Kidney epithelial cell (primary cell): ENCODE measurements around the gene AOX1. TPM values are rescaled to one million over a fixed set of nuclear protein-coding genes. Genes with fewer than 3 reads are reported as not detected.
"Not testable (repeated sequence)": the region's sequence is repeated elsewhere in the genome, so short reads cannot be mapped to it uniquely, and the experiment has no call there.

Source experiments
- DNase-seq: peaks from one replicate; pipeline ENCODE4 v3.0.0-alpha.2; 2010; ENCODE audit warnings: low read depth
- H3K27me3 ChIP-seq: 2 replicates; pipeline ENCODE4 v1.6.0; 2011; ENCODE audit warnings: low read length; ENCODE audit not compliant: control insufficient read depth, insufficient read depth
- H3K36me3 ChIP-seq: 2 replicates; pipeline ENCODE4 v1.5.1; 2011; ENCODE audit warnings: low read length; ENCODE audit not compliant: control insufficient read depth, insufficient read depth
- H3K4me3 ChIP-seq: 2 replicates; pipeline ENCODE4 v1.5.1; 2011; ENCODE audit warnings: low read depth, mild to moderate bottlenecking, control low read depth, low read length
- total RNA-seq: library from RNA; depleted of rRNA; stranded (reverse); fragments of >200 nt; gene quantifications from 2 replicates; pipeline ENCODE4 v1.2.3, GENCODE V29; 2015
- TF ChIP-seq, protein P1 (sequence below): IDR thresholded peaks from 2 replicates; pipeline ENCODE4 v1.5.1; 2011; ENCODE audit warnings: mild to moderate bottlenecking, moderate library complexity, low read length, control low read depth, inconsistent platforms; ENCODE audit not compliant: insufficient read depth, poor library complexity, severe bottlenecking

The AOX1 gene
- total RNA-seq: 0.68 and 0.88 TPM in 2 replicates

DNA sequence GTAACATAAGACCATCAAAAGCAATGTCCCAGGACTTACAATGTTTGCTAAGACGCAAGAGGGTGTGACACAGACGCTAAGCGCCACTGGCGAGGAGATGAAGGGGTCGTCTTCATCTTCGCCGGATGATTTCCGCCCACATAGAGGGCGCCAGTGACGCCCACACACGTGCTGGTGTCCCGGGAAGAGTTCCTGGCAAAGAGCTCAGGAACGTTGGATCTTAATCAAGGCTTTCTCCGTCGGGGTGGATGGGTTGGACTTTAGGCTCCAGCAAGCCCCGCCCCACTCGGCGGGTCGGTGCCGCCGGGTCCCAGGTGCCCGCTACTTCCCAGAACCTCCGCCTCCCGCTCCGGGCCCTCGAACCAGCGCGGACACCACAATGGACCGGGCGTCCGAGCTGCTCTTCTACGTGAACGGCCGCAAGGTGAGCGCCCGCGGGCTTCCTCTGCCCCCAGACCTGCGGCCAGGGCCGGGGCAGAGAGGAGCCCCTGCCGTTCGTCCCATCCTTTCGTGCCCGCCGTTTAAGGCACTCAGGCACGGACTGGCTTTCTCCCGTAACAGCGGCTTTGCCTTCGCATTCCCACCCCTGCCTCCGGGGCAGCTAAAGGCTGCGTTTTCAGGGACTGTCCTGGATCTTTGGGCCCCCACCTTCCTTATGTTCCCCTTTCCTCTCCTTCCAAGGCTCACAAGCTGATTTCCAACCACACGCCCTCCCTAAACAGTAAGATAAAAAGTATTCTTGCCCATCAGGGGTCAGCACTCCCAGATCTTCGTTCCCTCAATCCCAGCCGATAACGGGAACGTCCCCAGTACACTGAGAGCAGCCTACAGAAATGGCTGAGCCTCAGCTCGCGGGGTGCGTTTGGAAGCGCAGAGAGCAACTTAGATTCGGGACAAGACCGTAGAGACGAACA is at the start of gene AOX1:
Gene AOX1, plus strand, starts transcription at position 285 of the 914 bp plus-strand sequence. Its CDS starts 95 bp downstream, at position 380.
- Histone ChIP-seq H3K27me3 (no peaks in the 10 kb centered on the region), H3K36me3 (no peaks in the 10 kb centered on the region), H3K4me3 (peak within 1 kb of the TSS; percentile 42)
- no peak for DNase-seq
- TF ChIP-seq, protein P1, sequence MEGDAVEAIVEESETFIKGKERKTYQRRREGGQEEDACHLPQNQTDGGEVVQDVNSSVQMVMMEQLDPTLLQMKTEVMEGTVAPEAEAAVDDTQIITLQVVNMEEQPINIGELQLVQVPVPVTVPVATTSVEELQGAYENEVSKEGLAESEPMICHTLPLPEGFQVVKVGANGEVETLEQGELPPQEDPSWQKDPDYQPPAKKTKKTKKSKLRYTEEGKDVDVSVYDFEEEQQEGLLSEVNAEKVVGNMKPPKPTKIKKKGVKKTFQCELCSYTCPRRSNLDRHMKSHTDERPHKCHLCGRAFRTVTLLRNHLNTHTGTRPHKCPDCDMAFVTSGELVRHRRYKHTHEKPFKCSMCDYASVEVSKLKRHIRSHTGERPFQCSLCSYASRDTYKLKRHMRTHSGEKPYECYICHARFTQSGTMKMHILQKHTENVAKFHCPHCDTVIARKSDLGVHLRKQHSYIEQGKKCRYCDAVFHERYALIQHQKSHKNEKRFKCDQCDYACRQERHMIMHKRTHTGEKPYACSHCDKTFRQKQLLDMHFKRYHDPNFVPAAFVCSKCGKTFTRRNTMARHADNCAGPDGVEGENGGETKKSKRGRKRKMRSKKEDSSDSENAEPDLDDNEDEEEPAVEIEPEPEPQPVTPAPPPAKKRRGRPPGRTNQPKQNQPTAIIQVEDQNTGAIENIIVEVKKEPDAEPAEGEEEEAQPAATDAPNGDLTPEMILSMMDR: peak; percentile 27

DNA sequence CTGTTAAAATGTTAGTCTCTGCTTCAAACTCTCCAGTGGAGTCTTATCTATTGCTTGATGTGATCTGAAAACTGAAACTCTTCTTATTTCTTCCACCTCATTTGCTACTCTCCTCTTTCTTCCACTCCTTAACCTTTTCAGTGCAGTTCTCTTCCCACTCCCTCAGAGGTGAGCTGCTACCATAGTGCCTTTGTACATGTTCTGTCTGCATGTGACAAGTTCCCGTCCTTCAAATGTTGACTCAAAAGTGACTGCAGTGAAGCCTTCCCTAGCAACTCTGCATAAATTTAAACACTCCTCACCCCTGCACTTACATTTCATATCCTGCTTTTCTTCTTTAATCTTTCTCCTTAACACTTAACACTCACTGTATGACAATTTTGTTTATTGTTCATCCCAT is 47.7 kb upstream of the AOX1 start:
- Histone ChIP-seq H3K36me3 (no peaks in the 10 kb centered on the region), H3K27me3 (no peaks in the 10 kb centered on the region), H3K4me3 (no peak overlapping the region)
- DNase-seq: no peak
- TF ChIP-seq, protein P1: no peak

DNA sequence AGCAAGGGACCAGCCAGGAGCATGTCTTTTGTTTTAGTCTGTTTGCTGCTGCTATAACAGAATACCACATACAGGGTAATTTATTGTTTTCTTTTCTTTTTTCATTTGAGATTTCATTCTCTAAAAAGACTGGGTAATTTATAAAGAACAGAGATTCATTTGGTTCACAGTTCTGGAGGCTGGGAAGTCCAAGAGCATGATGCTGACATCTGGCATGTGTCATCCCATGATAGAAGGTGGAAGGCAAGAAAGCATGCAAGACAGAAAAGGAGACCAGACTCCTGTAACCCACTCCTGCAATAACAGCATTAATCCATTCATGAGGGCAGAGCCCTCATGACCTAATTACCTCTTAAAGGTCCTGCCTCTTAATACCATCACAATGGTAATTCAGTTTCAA is 45.0 kb upstream of the AOX1 start:
- no peaks in the 10 kb centered on the region for H3K27me3 ChIP-seq
- H3K36me3 ChIP-seq: no peaks in the 10 kb centered on the region
- TF ChIP-seq, protein P1: no peak
- DNase-seq: no peak
- H3K4me3 ChIP-seq: no peak overlapping the region

DNA sequence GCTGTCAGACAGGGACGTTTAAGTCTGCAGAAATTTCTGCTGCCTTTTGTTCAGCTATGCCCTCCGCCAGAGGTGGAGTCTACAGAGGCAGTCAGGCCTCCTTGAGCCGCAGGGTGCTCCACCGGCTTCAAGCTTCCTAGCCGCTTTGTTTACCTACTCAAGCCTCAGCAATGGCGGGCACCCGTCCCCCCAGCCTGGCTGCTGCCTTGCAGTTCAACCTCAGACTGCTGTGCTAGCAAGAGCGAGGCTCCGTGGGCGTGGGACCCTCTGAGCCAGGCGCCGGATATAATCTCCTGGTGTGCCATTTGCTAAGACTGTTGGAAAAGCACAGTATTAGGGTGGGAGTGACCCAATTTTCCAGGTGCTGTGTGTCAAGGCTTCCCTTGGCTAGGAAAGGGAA is 19.2 kb upstream of the AOX1 start:
- DNase-seq, H3K4me3 ChIP-seq, H3K27me3 ChIP-seq, H3K36me3 ChIP-seq: not testable (repeated sequence)

DNA sequence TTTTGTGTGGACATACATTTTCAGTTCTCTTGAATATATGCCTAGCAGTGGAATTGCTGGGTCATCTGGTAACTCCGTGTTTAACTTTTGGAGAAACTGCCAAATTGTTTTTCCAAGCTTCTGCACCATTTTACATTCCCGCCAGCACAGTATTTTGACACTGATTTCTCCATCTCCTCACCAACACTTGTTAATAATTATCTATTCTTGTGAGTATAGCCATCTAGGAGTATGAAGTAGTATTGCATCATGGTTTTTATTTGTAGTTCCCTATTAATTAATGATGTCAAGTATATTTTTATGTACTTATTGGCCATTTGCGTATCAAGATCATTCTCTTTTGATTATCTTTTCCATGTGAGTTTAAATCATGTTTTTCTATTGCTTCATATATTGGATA is 17.9 kb upstream of the AOX1 start:
- TF ChIP-seq, protein P1: no peak
- H3K36me3 ChIP-seq: no peaks in the 10 kb centered on the region
- no peaks in the 10 kb centered on the region for H3K27me3 ChIP-seq
- H3K4me3 ChIP-seq: no peak overlapping the region
- DNase-seq: no peak

DNA sequence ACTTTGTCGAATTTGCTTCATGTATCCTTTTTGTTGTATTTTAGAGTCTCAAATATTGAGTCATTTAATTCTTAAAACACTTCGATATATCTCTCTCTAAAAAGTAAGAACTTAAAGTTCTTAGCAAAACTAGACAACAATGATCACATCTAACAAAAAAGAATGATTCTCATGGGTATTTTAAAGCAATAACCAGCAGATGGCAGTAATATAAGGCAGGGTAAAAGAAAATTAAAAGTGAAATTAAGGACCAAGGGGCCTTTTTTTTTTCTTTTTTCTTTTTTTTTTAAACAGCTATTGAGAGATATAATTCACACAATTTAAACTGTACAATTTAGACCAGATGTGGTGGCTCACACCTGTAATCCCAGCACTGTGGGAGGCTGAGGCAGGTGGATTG is 9.9 kb upstream of the AOX1 start:
- DNase-seq: no peak
- H3K27me3 ChIP-seq: no peaks in the 10 kb centered on the region
- no peaks in the 10 kb centered on the region for H3K36me3 ChIP-seq

More for the DNA sequence above, 9.9 kb upstream of the AOX1 start:
- H3K4me3 ChIP-seq: no peak overlapping the region
- TF ChIP-seq, protein P1: peak; percentile 20
